HCT116 (cell line): ENCODE measurements around the gene CARS1. TPM values are rescaled to one million over a fixed set of nuclear protein-coding genes. Genes with fewer than 3 reads are reported as not detected.

ENCODE experiments used
- ATAC-seq: fragments of 200-7000 bp; cut with Tn5 transposase; 2 replicates; pipeline ENCODE4 v1.9.1; 2020; ENCODE audit warnings: mild to moderate bottlenecking, moderate library complexity
- BruUV-seq: library from RNA; stranded (reverse); fragments of 400-500 nt; replicated peaks from 2 replicates; lab custom pipeline; 2021; lab: Mats Ljungman, UMichigan
- CTCF ChIA-PET: fragments of 300-600 bp; sonication (Branson Sonifier 250); formaldehyde crosslinking; loops from one replicate; lab custom pipeline; 2021; ENCODE audit warnings: antibody characterized with exemption; lab: Charles Lee
- POLR2A ChIA-PET: fragments of 300-600, 350-600 bp; sonication (Branson Sonifier 250); formaldehyde crosslinking; loops from one replicate; lab custom pipeline; 2021; ENCODE audit warnings: antibody characterized with exemption; lab: Charles Lee
- RAD21 ChIA-PET, 2 experiments: fragments of 300-600 bp; sonication (Branson Sonifier 250); formaldehyde crosslinking; loops; one replicate each; lab custom pipeline; 2023; ENCODE audit warnings: low total read pairs in 2 of 2; ENCODE audit not compliant: uncharacterized antibody in 2 of 2, unreplicated experiment in 2 of 2, low non-redundant PET in 1 of 2; lab: Charles Lee
- DNase-seq: peaks from one replicate; pipeline ENCODE4 v3.0.0-alpha.2; 2010; ENCODE audit warnings: low read depth, low spot score
- H2AFZ ChIP-seq: fragments of 200-600 bp; shearing (Covaris generic), sonication (generic); 2 replicates; pipeline ENCODE4 v1.6.1; 2017; ENCODE audit warnings: low read depth, mixed run types, mixed read lengths, antibody characterized with exemption, low read length; ENCODE audit not compliant: poor library complexity, severe bottlenecking
- H3K27ac ChIP-seq: 2 replicates; pipeline ENCODE4 v1.5.1; 2012; ENCODE audit warnings: low read depth, low read length
- H3K27me3 ChIP-seq: fragments of 200-600 bp; sonication (generic); 2 replicates; pipeline ENCODE4 v1.6.1; 2016; ENCODE audit warnings: mixed run types, low read length, mixed read lengths; ENCODE audit not compliant: insufficient read depth
- H3K36me3 ChIP-seq, 2 experiments: fragments of 200-500 bp in 1 of 2; fragments of 200-600 bp in 1 of 2; sonication (Bioruptor generic) in 1 of 2; sonication (generic) in 1 of 2; 2 replicates each; pipeline versions ENCODE4 v1.5.1 to v1.6.1; 2014 to 2016; ENCODE audit warnings: low read length in 2 of 2, inconsistent platforms in 1 of 2, mixed read lengths in 1 of 2, mixed run types in 1 of 2; ENCODE audit not compliant: insufficient read depth in 2 of 2, control insufficient read depth in 1 of 2
- H3K4me1 ChIP-seq, 2 experiments: fragments of 200-600 bp in 1 of 2; sonication (generic) in 1 of 2; 2 replicates each; pipeline versions ENCODE4 v1.5.1 to v1.6.1; 2012 to 2017; ENCODE audit warnings: low read length in 2 of 2, inconsistent platforms in 1 of 2, mild to moderate bottlenecking in 1 of 2, mixed read lengths in 1 of 2, mixed run types in 1 of 2, moderate library complexity in 1 of 2; ENCODE audit not compliant: insufficient read depth in 2 of 2, control insufficient read depth in 1 of 2
- H3K4me2 ChIP-seq: fragments of 200-600 bp; sonication (generic); 2 replicates; pipeline ENCODE4 v1.6.1; 2017; ENCODE audit warnings: mixed run types, low read length, mixed read lengths
- H3K4me3 ChIP-seq, 2 experiments: fragments of 200-600 bp in 1 of 2; sonication (generic) in 1 of 2; replicated peaks in 1 of 2; 2 replicates each; pipeline ENCODE4 v1.5.1; 2011 to 2016; ENCODE audit warnings: low read length in 2 of 2, control low read depth in 1 of 2, low read depth in 1 of 2, mild to moderate bottlenecking in 1 of 2, mixed read lengths in 1 of 2, mixed run types in 1 of 2
- H3K79me2 ChIP-seq: fragments of 200-600 bp; sonication (generic); 2 replicates; pipeline ENCODE4 v1.6.1; 2017; ENCODE audit warnings: mild to moderate bottlenecking, mixed run types, low read length, moderate library complexity, mixed read lengths; ENCODE audit not compliant: insufficient read depth
- H3K9ac ChIP-seq: fragments of 200-600 bp; sonication (generic); 2 replicates; pipeline ENCODE4 v1.6.1; 2016; ENCODE audit warnings: low read length, mixed read lengths
- H3K9me2 ChIP-seq: fragments of 200-600 bp; sonication (generic), shearing (Covaris generic); 2 replicates; pipeline ENCODE4 v1.6.1; 2017; ENCODE audit warnings: mixed run types, mild to moderate bottlenecking, moderate library complexity; ENCODE audit not compliant: insufficient read depth
- H3K9me3 ChIP-seq, 2 experiments: fragments of 200-500 bp in 1 of 2; fragments of 200-600 bp in 1 of 2; sonication (Bioruptor generic) in 1 of 2; sonication (generic) in 1 of 2; 2 replicates each; pipeline ENCODE4 v1.6.1; 2014 to 2017; ENCODE audit warnings: low read length in 2 of 2, mixed read lengths in 2 of 2, inconsistent platforms in 1 of 2, low read depth in 1 of 2, mild to moderate bottlenecking in 1 of 2, mixed run types in 1 of 2, moderate library complexity in 1 of 2; ENCODE audit not compliant: control insufficient read depth in 1 of 2, insufficient read depth in 1 of 2
- H4K20me1 ChIP-seq: fragments of 200-600 bp; sonication (generic), shearing (Covaris generic); 2 replicates; pipeline ENCODE4 v1.6.1; 2017; ENCODE audit warnings: mixed run types, mild to moderate bottlenecking, moderate library complexity; ENCODE audit not compliant: insufficient read depth
- CEBPB ChIP-seq: IDR thresholded peaks from 2 replicates; pipeline ENCODE4 v1.6.1; 2012; ENCODE audit warnings: low read depth
- EGR1 ChIP-seq: IDR thresholded peaks from 2 replicates; pipeline ENCODE4 v1.6.1; 2012; ENCODE audit warnings: low read depth
- POLR2AphosphoS5 ChIP-seq: IDR thresholded peaks from 2 replicates; pipeline ENCODE4 v1.6.1; 2011; ENCODE audit warnings: mild to moderate bottlenecking, low read depth, low read length, moderate library complexity
- TCF7L2 ChIP-seq: IDR thresholded peaks from 2 replicates; pipeline ENCODE4 v1.7.0; 2011; ENCODE audit warnings: borderline replicate concordance, inconsistent platforms; ENCODE audit not compliant: insufficient read depth, insufficient read length; ENCODE audit errors: extremely low read depth
- intact Hi-C: fragments of 100-400 bp; cut with micrococcal nuclease; formaldehyde crosslinking; loops from 2 replicates; pipeline ENCODE4 v1.10.0; 2022
- total RNA-seq: library from RNA; stranded (reverse); gene quantifications from one replicate; pipeline ENCODE4 v1.2.1, GENCODE V29; 2021; ENCODE audit not compliant: unreplicated experiment
- TF ChIP-seq, protein P1 (sequence below): IDR thresholded peaks from 2 replicates; pipeline ENCODE4 v1.6.1; 2011; ENCODE audit warnings: mild to moderate bottlenecking, low read length, moderate library complexity; ENCODE audit not compliant: insufficient replicate concordance; ENCODE audit errors: extremely low read depth
- TF ChIP-seq, protein P2 (sequence below): IDR thresholded peaks from 2 replicates; pipeline ENCODE4 v1.6.1; 2012; ENCODE audit warnings: low read depth
- TF ChIP-seq, protein P3 (sequence below), 3 experiments: fragments of 200-600 bp in 1 of 3; sonication (generic) in 1 of 3; IDR thresholded peaks in 2 of 3; conservative IDR thresholded peaks in 1 of 3; 2 replicates each; pipeline ENCODE4 v1.5.1; 2012 to 2017; ENCODE audit warnings: low read depth in 2 of 3, low read length in 2 of 3, antibody characterized with exemption in 1 of 3, borderline replicate concordance in 1 of 3, control low read depth in 1 of 3, mild to moderate bottlenecking in 1 of 3, mixed read lengths in 1 of 3, mixed run types in 1 of 3, moderate library complexity in 1 of 3; ENCODE audit not compliant: insufficient read depth in 1 of 3

Gene CARS1
- total RNA-seq, 1 experiment from 2014 or later = 124 TPM

DNA sequence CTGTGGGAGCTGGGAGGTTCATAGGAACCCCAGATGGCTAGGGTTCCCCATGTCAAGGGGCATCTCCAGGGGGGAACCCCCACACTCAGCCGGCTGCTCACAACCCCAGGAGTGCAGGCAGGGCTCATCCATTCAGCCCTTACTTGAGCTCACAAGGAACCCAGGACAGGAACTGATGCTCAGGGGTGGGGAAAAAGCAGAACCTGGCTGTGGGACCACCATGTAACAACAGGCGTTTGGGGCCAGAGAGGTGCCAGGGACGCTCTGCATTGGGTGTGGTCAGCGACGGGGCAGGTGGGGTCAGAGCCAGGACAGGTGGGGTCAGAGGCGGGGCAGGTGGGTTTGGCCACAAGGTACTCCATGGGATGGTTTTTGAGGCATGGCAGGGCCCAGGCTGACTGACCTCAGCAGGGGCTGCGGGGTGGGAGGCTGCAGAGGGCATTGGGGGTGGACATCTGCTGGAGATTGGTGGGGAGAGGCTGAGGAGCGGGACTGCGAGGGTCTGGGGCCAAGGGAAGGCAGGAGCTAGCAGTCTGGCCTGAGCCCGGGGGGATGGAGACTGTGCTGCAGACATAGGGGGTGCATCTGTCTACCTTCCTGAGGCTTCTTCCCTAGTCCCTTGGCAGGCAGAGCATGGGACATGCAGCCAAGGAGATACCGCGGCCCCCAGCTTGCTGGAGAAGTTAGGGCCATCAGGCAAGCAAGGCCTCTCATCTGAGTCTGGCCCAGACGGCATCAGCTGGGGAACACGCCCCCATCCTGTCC, 34.0 kb upstream of the CARS1 start:
- TF ChIP-seq, protein P1, sequence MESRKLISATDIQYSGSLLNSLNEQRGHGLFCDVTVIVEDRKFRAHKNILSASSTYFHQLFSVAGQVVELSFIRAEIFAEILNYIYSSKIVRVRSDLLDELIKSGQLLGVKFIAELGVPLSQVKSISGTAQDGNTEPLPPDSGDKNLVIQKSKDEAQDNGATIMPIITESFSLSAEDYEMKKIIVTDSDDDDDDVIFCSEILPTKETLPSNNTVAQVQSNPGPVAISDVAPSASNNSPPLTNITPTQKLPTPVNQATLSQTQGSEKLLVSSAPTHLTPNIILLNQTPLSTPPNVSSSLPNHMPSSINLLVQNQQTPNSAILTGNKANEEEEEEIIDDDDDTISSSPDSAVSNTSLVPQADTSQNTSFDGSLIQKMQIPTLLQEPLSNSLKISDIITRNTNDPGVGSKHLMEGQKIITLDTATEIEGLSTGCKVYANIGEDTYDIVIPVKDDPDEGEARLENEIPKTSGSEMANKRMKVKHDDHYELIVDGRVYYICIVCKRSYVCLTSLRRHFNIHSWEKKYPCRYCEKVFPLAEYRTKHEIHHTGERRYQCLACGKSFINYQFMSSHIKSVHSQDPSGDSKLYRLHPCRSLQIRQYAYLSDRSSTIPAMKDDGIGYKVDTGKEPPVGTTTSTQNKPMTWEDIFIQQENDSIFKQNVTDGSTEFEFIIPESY = no peak
- no peak for TF ChIP-seq TCF7L2
- TF ChIP-seq, protein P2, sequence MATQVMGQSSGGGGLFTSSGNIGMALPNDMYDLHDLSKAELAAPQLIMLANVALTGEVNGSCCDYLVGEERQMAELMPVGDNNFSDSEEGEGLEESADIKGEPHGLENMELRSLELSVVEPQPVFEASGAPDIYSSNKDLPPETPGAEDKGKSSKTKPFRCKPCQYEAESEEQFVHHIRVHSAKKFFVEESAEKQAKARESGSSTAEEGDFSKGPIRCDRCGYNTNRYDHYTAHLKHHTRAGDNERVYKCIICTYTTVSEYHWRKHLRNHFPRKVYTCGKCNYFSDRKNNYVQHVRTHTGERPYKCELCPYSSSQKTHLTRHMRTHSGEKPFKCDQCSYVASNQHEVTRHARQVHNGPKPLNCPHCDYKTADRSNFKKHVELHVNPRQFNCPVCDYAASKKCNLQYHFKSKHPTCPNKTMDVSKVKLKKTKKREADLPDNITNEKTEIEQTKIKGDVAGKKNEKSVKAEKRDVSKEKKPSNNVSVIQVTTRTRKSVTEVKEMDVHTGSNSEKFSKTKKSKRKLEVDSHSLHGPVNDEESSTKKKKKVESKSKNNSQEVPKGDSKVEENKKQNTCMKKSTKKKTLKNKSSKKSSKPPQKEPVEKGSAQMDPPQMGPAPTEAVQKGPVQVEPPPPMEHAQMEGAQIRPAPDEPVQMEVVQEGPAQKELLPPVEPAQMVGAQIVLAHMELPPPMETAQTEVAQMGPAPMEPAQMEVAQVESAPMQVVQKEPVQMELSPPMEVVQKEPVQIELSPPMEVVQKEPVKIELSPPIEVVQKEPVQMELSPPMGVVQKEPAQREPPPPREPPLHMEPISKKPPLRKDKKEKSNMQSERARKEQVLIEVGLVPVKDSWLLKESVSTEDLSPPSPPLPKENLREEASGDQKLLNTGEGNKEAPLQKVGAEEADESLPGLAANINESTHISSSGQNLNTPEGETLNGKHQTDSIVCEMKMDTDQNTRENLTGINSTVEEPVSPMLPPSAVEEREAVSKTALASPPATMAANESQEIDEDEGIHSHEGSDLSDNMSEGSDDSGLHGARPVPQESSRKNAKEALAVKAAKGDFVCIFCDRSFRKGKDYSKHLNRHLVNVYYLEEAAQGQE = no peak
- TF ChIP-seq CEBPB = no peak
- TF ChIP-seq, protein P3, sequence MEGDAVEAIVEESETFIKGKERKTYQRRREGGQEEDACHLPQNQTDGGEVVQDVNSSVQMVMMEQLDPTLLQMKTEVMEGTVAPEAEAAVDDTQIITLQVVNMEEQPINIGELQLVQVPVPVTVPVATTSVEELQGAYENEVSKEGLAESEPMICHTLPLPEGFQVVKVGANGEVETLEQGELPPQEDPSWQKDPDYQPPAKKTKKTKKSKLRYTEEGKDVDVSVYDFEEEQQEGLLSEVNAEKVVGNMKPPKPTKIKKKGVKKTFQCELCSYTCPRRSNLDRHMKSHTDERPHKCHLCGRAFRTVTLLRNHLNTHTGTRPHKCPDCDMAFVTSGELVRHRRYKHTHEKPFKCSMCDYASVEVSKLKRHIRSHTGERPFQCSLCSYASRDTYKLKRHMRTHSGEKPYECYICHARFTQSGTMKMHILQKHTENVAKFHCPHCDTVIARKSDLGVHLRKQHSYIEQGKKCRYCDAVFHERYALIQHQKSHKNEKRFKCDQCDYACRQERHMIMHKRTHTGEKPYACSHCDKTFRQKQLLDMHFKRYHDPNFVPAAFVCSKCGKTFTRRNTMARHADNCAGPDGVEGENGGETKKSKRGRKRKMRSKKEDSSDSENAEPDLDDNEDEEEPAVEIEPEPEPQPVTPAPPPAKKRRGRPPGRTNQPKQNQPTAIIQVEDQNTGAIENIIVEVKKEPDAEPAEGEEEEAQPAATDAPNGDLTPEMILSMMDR (IDR thresholded peaks at IDR 0.05 in 2 of 3, conservative IDR thresholded peaks at IDR 0.05 in 1 of 3; ENCODE audit: borderline replicate concordance in 1 of 3, insufficient read depth in 1 of 3, low read depth in 2 of 3, low read length in 2 of 3) = no peak
- no peak for TF ChIP-seq EGR1
- no peak for TF ChIP-seq POLR2AphosphoS5
- intact Hi-C loops = loop anchor here (1.0 to 2.0 kb wide), 2 partner anchors 116 to 161 kb away; no protein-coding TSS in a partner anchor
- peaks cover 2 to 22% of the 10 kb centered on the region in 2 experiments for H3K4me1 ChIP-seq
- H3K36me3 ChIP-seq = no peaks in the 10 kb centered on the region
- no peak overlapping the region for H2AFZ ChIP-seq
- H3K27ac ChIP-seq = no peak overlapping the region
- ATAC-seq (no peak), DNase-seq (no peak)
- H3K9me2 ChIP-seq = no peaks in the 10 kb centered on the region
- H3K27me3 ChIP-seq = no peaks in the 10 kb centered on the region
- no peaks in the 10 kb centered on the region for H3K79me2 ChIP-seq
- no peak overlapping the region for H3K4me3 ChIP-seq
- no peak overlapping the region for H3K9ac ChIP-seq
- no TSS peak for BruUV-seq
- no peaks in the 10 kb centered on the region for H4K20me1 ChIP-seq
- ChIA-PET POLR2A (interaction anchor here (1.4 kb wide), 1 partner anchor 162 kb away, joined by 7 read pairs; the partner anchor contains the start of gene PHLDA2), RAD21 (interaction anchor here (0.7 to 1.5 kb wide), 4 partner anchors 53 to 199 kb away, joined by 3 to 14 read pairs (median 4); partner anchors contain the start of gene PHLDA2 (in 1 of the 2)), CTCF (interaction anchor here (0.7 to 2.1 kb wide), 20 partner anchors 13 to 558 kb away, joined by 3 to 12 read pairs (median 4); partner anchors contain the start of genes CARS1 and PHLDA2)
- H3K9me3 ChIP-seq = no peaks in the 10 kb centered on the region
- H3K4me2 ChIP-seq = no peak overlapping the region
